Upper lobe of right lung (tissue), 1 donor: ENCODE results near the gene GJB3. TPM values are rescaled to one million over a fixed set of nuclear protein-coding genes. Genes with fewer than 3 reads are reported as not detected.
A peak's percentile ranks its signal among the peaks of the same experiment; 100 is the strongest.

Source experiments
- ATAC-seq: fragments of 200-7000 bp; cut with Tn5 transposase; one replicate; pipeline ENCODE4 v1.9.1; 2020; ENCODE audit warnings: mild to moderate bottlenecking, moderate library complexity
- DNase-seq: peaks from one replicate; pipeline ENCODE4 v3.0.0-alpha.2; 2020
- H3K27ac ChIP-seq: fragments of 200-600 bp; one replicate; pipeline ENCODE4 v1.8.0; 2022
- H3K27me3 ChIP-seq: fragments of 200-600 bp; one replicate; pipeline ENCODE4 v1.8.0; 2022; ENCODE audit warnings: mild to moderate bottlenecking
- H3K36me3 ChIP-seq: fragments of 200-600 bp; one replicate; pipeline ENCODE4 v1.8.0; 2022
- H3K4me1 ChIP-seq: fragments of 200-600 bp; one replicate; pipeline ENCODE4 v1.8.0; 2022
- H3K4me3 ChIP-seq: fragments of 200-600 bp; one replicate; pipeline ENCODE4 v1.8.0; 2022; ENCODE audit warnings: mild to moderate bottlenecking
- H3K9me3 ChIP-seq: fragments of 200-600 bp; one replicate; pipeline ENCODE4 v1.8.0; 2022
- intact Hi-C: fragments of 100-400 bp; cut with DNase I; formaldehyde crosslinking; loops from one replicate; pipeline ENCODE4 v1.11.0; 2022
- total RNA-seq: library from RNA; stranded (reverse); fragmentation: NEBNext Ultra II Directional; extraction: Animal tissue kit (Norgen Biotek cat#: 25700); gene quantifications from one replicate; pipeline ENCODE4 v1.2.1, GENCODE V29; 2021
- TF ChIP-seq, protein P1 (sequence below): fragments of 200-600 bp; IDR thresholded peaks from one replicate; pipeline ENCODE4 v1.8.0; 2022; ENCODE audit warnings: antibody characterized with exemption
- donor health status: DM: no; HTN: yes; CAD: no; lungs with severe emphysema.

Gene GJB3
- total RNA-seq, 1 donor from 2014 or later: 0.81 TPM

DNA sequence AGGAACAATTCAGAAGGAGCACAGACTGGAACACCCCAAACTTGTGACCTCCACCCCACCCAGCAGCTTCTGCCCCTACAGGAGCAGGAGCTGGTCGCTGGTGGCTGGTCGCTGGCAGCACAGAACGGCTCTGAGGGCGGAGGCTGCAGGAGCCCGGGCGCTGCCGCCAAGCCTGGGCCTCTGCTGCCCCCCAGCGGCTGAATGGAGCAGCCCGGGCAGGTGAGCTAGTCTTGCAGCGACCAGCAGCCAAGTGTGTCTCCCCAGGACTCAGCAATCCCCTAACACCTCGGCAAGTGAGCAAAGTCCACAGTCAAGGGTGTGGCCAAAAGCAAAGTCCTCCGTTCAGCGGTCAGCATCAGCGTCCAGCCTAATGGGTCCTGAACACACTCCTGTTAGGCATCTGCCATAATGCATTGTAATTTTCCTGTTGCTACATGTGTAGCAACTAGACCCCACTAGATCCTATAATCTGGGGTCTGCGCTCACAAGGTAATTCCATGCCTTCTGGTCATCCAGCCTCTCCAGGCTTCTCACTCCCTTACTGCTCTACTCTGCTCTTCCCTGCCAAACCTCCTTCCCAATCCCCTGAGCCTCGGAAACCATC, 38.2 kb upstream of the GJB3 start:
- Histone ChIP-seq H3K36me3 (no peaks in the 10 kb centered on the region), H3K4me1 (peaks cover 3% of the 10 kb centered on the region), H3K9me3 (no peaks in the 10 kb centered on the region), H3K27me3 (no peaks in the 10 kb centered on the region), H3K4me3 (no peak overlapping the region), H3K27ac (no peak overlapping the region)
- intact Hi-C loops: no loop called here
- ATAC-seq: peak; percentile 92
- TF ChIP-seq, protein P1, sequence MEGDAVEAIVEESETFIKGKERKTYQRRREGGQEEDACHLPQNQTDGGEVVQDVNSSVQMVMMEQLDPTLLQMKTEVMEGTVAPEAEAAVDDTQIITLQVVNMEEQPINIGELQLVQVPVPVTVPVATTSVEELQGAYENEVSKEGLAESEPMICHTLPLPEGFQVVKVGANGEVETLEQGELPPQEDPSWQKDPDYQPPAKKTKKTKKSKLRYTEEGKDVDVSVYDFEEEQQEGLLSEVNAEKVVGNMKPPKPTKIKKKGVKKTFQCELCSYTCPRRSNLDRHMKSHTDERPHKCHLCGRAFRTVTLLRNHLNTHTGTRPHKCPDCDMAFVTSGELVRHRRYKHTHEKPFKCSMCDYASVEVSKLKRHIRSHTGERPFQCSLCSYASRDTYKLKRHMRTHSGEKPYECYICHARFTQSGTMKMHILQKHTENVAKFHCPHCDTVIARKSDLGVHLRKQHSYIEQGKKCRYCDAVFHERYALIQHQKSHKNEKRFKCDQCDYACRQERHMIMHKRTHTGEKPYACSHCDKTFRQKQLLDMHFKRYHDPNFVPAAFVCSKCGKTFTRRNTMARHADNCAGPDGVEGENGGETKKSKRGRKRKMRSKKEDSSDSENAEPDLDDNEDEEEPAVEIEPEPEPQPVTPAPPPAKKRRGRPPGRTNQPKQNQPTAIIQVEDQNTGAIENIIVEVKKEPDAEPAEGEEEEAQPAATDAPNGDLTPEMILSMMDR: peak; percentile 96
- DNase-seq: peak; percentile 89

DNA sequence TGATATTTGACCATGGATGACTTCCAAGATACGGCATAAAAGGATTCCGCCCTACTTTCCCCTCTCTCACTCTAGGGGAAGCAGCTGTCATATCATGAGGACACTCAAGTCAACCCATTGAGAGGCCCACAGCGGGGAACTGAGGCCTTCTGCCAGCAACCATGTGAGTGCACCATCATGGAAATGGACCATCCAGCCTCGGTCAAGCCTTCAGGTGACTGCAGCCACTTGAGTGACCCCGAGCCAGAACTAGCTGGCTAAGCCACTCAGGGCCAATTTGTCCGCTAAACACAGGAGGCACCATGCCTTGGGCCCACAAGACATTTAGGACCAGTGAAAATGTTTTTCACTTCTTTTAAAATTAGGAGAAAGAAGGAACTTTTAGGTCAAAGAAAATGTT, 37.2 kb upstream of the GJB3 start:
- no peak for DNase-seq
- Histone ChIP-seq H3K27me3 (no peaks in the 10 kb centered on the region), H3K27ac (no peak overlapping the region), H3K4me3 (no peak overlapping the region), H3K36me3 (no peaks in the 10 kb centered on the region), H3K9me3 (no peaks in the 10 kb centered on the region), H3K4me1 (peaks cover 3% of the 10 kb centered on the region)
- no peak for ATAC-seq
- intact Hi-C loops: no loop called here
- TF ChIP-seq, protein P1: no peak

- DNase-seq: no peak
- no peak for ATAC-seq
- Histone ChIP-seq H3K27me3 (no peaks in the 10 kb centered on the region), H3K4me3 (no peak overlapping the region), H3K27ac (no peak overlapping the region), H3K9me3 (no peaks in the 10 kb centered on the region), H3K4me1 (peaks cover 3% of the 10 kb centered on the region), H3K36me3 (no peaks in the 10 kb centered on the region)
- intact Hi-C loops: no loop called here
- TF ChIP-seq, protein P1: no peak
Measured at GRCh38 chr1:34744851-34745250, 36.2 kb upstream of the GJB3 start.

DNA sequence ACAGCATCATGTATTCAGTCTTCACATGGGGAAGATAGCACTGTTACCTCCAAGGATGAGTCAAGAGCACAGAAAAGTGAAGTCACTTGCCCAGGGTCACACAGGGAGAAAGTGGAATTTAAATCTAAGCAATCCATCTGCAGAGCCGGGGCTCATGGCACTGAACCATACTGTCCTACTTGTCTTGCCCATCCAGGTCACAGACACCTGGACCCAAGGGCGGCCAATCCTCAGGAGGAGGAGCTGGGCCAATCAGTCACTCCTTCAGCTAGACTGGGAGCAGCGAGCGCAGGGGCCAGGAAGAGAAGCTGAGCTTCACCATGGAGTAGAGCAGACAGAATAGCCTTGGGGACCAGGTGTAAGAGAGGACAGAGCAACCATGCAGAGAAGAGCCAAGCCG, 35.3 kb upstream of the GJB3 start:
- Histone ChIP-seq H3K27ac (no peak overlapping the region), H3K27me3 (no peaks in the 10 kb centered on the region), H3K36me3 (no peaks in the 10 kb centered on the region), H3K4me3 (no peak overlapping the region), H3K9me3 (no peaks in the 10 kb centered on the region), H3K4me1 (peaks cover 3% of the 10 kb centered on the region)
- intact Hi-C loops: no loop called here
- ATAC-seq (no peak), DNase-seq (no peak)
- TF ChIP-seq, protein P1: no peak

DNA sequence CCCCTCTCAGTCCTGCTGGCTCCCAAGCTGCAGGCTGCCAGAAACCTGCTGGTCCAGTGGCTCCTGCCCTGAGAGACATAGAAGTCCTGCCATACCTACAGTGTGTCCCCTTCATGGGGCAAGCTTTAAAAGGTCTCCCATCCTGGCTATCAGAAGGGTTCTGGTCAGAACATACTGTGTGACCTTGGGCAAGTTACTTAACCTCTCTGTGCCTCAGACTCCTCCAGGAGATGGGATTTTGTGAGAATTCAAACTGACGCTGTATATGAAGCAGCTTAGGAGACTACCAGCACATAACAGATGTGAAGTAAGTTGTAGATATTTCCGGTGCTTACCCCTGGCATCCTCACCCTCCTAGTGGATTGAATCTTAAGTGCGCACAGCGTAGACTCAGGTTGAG, 34.9 kb upstream of the GJB3 start:
- ATAC-seq (no peak), DNase-seq (no peak)
- no peaks in the 10 kb centered on the region for H3K27me3 ChIP-seq
- H3K36me3 ChIP-seq: no peaks in the 10 kb centered on the region
- H3K4me3 ChIP-seq: no peak overlapping the region
- no peaks in the 10 kb centered on the region for H3K9me3 ChIP-seq
- no peak overlapping the region for H3K27ac ChIP-seq
- H3K4me1 ChIP-seq: peaks cover 3% of the 10 kb centered on the region
- TF ChIP-seq, protein P1: no peak
- intact Hi-C loops: no loop called here
